Neural progenitor cell (in vitro differentiated cells): ENCODE results near the gene GPATCH11.

ENCODE experiments used
- CTCF ChIP-seq: fragments of 200-600 bp; sonication (generic); IDR thresholded peaks from 2 replicates; pipeline ENCODE4 v1.5.1; 2017; ENCODE audit warnings: antibody characterized with exemption, mild to moderate bottlenecking
- EZH2 ChIP-seq: fragments of 200-600 bp; sonication (generic); IDR thresholded peaks from 2 replicates; pipeline ENCODE4 v1.6.1; 2017; ENCODE audit warnings: antibody characterized with exemption, mild to moderate bottlenecking, moderate library complexity
- EZH2phosphoT487 ChIP-seq: fragments of 200-600 bp; sonication (generic); IDR thresholded peaks from 2 replicates; pipeline ENCODE4 v1.6.1; 2017; ENCODE audit warnings: antibody characterized with exemption

- no peak for TF ChIP-seq CTCF
- TF ChIP-seq EZH2phosphoT487 = no peak
- TF ChIP-seq EZH2 = no peak
Measured at GRCh38 chr2:37061776-37062175, 22.5 kb upstream of the GPATCH11 start.
